Measurements from ENCODE around the gene PDLIM5.

GRCh38 chr4:94673961-94674360 lies 222.2 kb downstream of the PDLIM5 start:
- TF ChIP-seq TAF1 (IDR thresholded peaks at IDR 0.05; ENCODE audit: low read depth, low read length) (no peak), POLR2A (IDR thresholded peaks at IDR 0.05; ENCODE audit: low read depth, low read length) (no peak), POLR2AphosphoS5 (IDR thresholded peaks at IDR 0.05; ENCODE audit: low read depth, low read length) (no peak), PAX5 (IDR thresholded peaks at IDR 0.05; ENCODE audit: insufficient read depth, low read length, severe bottlenecking) (no peak)

Data from GM12891 (cell line).